H9 (cell line): ENCODE measurements around the gene TSPAN18. TPM values are rescaled to one million over a fixed set of nuclear protein-coding genes. Genes with fewer than 3 reads are reported as not detected.

Experiments used
- DNase-seq: peaks from one replicate; pipeline ENCODE4 v3.0.0-alpha.2; 2017
- H2AFZ ChIP-seq: one replicate; pipeline ENCODE4 v1.6.1; 2013; ENCODE audit warnings: mild to moderate bottlenecking, low read length, control low read depth, moderate library complexity
- H2AK5ac ChIP-seq: 2 replicates; pipeline ENCODE4 v1.6.1; 2013; ENCODE audit warnings: low read length, control low read depth, mixed read lengths; ENCODE audit not compliant: insufficient read length
- H2BK120ac ChIP-seq: one replicate; pipeline ENCODE4 v1.6.1; 2013; ENCODE audit warnings: low read depth, mild to moderate bottlenecking, low read length, control low read depth, inconsistent platforms; ENCODE audit not compliant: poor library complexity, severe bottlenecking
- H2BK12ac ChIP-seq: 2 replicates; pipeline ENCODE4 v1.6.1; 2013; ENCODE audit warnings: low read length, control low read depth, mixed read lengths, low read depth; ENCODE audit not compliant: insufficient read length
- H2BK15ac ChIP-seq: 2 replicates; pipeline ENCODE4 v1.6.1; 2013; ENCODE audit warnings: low read depth, low read length, control low read depth
- H2BK20ac ChIP-seq: one replicate; pipeline ENCODE4 v1.6.1; 2013; ENCODE audit warnings: low read depth, mild to moderate bottlenecking, low read length, control low read depth, inconsistent platforms; ENCODE audit not compliant: poor library complexity, severe bottlenecking
- H2BK5ac ChIP-seq: 2 replicates; pipeline ENCODE4 v1.6.1; 2013; ENCODE audit warnings: low read length, control low read depth, mixed read lengths; ENCODE audit not compliant: insufficient read length
- H3K14ac ChIP-seq: 2 replicates; pipeline ENCODE4 v1.6.1; 2013; ENCODE audit warnings: low read length, control low read depth; ENCODE audit not compliant: insufficient read depth
- H3K18ac ChIP-seq: 2 replicates; pipeline ENCODE4 v1.6.1; 2013; ENCODE audit warnings: low read depth, mild to moderate bottlenecking, mixed read lengths, low read length, control low read depth; ENCODE audit not compliant: insufficient read length
- H3K23ac ChIP-seq: 2 replicates; pipeline ENCODE4 v1.6.1; 2013; ENCODE audit warnings: low read length, control low read depth, mixed read lengths, low read depth; ENCODE audit not compliant: insufficient read length
- H3K23me2 ChIP-seq: 2 replicates; pipeline ENCODE4 v1.6.1; 2013; ENCODE audit warnings: low read depth, mild to moderate bottlenecking, mixed read lengths, low read length, control low read depth; ENCODE audit not compliant: insufficient read length, poor library complexity, severe bottlenecking
- H3K27ac ChIP-seq: 2 replicates; pipeline ENCODE4 v1.5.1; 2013; ENCODE audit warnings: low read length, control low read depth, mixed read lengths, low read depth; ENCODE audit not compliant: insufficient read length
- H3K27me3 ChIP-seq: 2 replicates; pipeline ENCODE4 v1.6.1; 2013; ENCODE audit warnings: low read length, control low read depth, inconsistent platforms; ENCODE audit not compliant: insufficient read depth
- H3K4ac ChIP-seq: 2 replicates; pipeline ENCODE4 v1.6.1; 2013; ENCODE audit warnings: low read depth, mild to moderate bottlenecking, control low read depth, inconsistent platforms, low read length, moderate library complexity
- H3K4me1 ChIP-seq: 2 replicates; pipeline ENCODE4 v1.6.1; 2013; ENCODE audit warnings: low read length, control low read depth, inconsistent platforms; ENCODE audit not compliant: insufficient read depth
- H3K4me2 ChIP-seq: 2 replicates; pipeline ENCODE4 v1.6.1; 2013; ENCODE audit warnings: low read length, control low read depth, mixed read lengths; ENCODE audit not compliant: insufficient read length, insufficient read depth
- H3K56ac ChIP-seq: 2 replicates; pipeline ENCODE4 v1.6.1; 2013; ENCODE audit warnings: low read depth, mild to moderate bottlenecking, mixed read lengths, low read length, control low read depth; ENCODE audit not compliant: insufficient read length
- H3K79me1 ChIP-seq: 2 replicates; pipeline ENCODE4 v1.6.1; 2013; ENCODE audit warnings: low read depth, mild to moderate bottlenecking, moderate library complexity, low read length, control low read depth, inconsistent platforms; ENCODE audit not compliant: insufficient read depth, poor library complexity, severe bottlenecking
- H3K79me2 ChIP-seq: 2 replicates; pipeline ENCODE4 v1.6.1; 2013; ENCODE audit warnings: low read length, control low read depth, inconsistent platforms; ENCODE audit not compliant: insufficient read depth
- H3K9ac ChIP-seq: 2 replicates; pipeline ENCODE4 v1.6.1; 2013; ENCODE audit warnings: low read length, control low read depth, mixed read lengths; ENCODE audit not compliant: insufficient read length; ENCODE audit errors: extremely low read depth
- H3K9me3 ChIP-seq: one replicate; pipeline ENCODE4 v1.6.1; 2013; ENCODE audit warnings: low read depth, low read length, inconsistent platforms; ENCODE audit not compliant: control insufficient read depth
- H3T11ph ChIP-seq: one replicate; pipeline ENCODE4 v1.6.1; 2013; ENCODE audit warnings: mild to moderate bottlenecking, low read length, control low read depth, inconsistent platforms
- H4K20me1 ChIP-seq: one replicate; pipeline ENCODE4 v1.6.1; 2013; ENCODE audit not compliant: control insufficient read depth, insufficient read length, insufficient read depth
- H4K5ac ChIP-seq: 2 replicates; pipeline ENCODE4 v1.6.1; 2013; ENCODE audit warnings: low read depth, mild to moderate bottlenecking, mixed read lengths, low read length, control low read depth; ENCODE audit not compliant: insufficient read length
- H4K8ac ChIP-seq: replicated peaks from 2 replicates; pipeline ENCODE4 v1.6.1; 2013; ENCODE audit warnings: low read length, control low read depth, mixed read lengths, low read depth; ENCODE audit not compliant: insufficient read length
- H4K91ac ChIP-seq: 2 replicates; pipeline ENCODE4 v1.6.1; 2013; ENCODE audit warnings: low read depth, mild to moderate bottlenecking, moderate library complexity, mixed read lengths, low read length, control low read depth; ENCODE audit not compliant: insufficient read length
- H3K27ac Mint-ChIP-seq, 3 experiments: 2 replicates in 2 of 3; 3 replicates in 1 of 3; pipeline ENCODE4 v1.8.0; 2020 to 2021; ENCODE audit warnings: mixed read lengths in 3 of 3, mild to moderate bottlenecking in 1 of 3, moderate library complexity in 1 of 3
- H3K27me3 Mint-ChIP-seq: 2 replicates; pipeline ENCODE4 v1.8.0; 2021; ENCODE audit warnings: low read depth, mild to moderate bottlenecking, moderate library complexity, mixed read lengths
- H3K36me3 Mint-ChIP-seq, 3 experiments: 2 replicates in 2 of 3; 3 replicates in 1 of 3; pipeline ENCODE4 v1.8.0; 2020 to 2021; ENCODE audit warnings: low read depth in 3 of 3, mixed read lengths in 3 of 3; ENCODE audit not compliant: insufficient read depth in 1 of 3
- H3K4me1 Mint-ChIP-seq, 2 experiments: 2 replicates each; pipeline ENCODE4 v1.8.0; 2020; ENCODE audit warnings: mixed read lengths in 2 of 2
- H3K4me3 Mint-ChIP-seq, 2 experiments: 2 replicates in 1 of 2; 3 replicates in 1 of 2; pipeline ENCODE4 v1.8.0; 2020 to 2021; ENCODE audit warnings: mild to moderate bottlenecking in 2 of 2, mixed read lengths in 2 of 2, moderate library complexity in 1 of 2
- H3K9me3 Mint-ChIP-seq, 2 experiments: 2 replicates in 1 of 2; 3 replicates in 1 of 2; pipeline ENCODE4 v1.8.0; 2020; ENCODE audit warnings: mild to moderate bottlenecking in 2 of 2, mixed read lengths in 2 of 2, moderate library complexity in 1 of 2
- CTCF ChIP-seq: fragments of 200-600 bp; sonication (generic); conservative IDR thresholded peaks from 3 replicates; pipeline ENCODE4 v1.8.0; 2021; ENCODE audit warnings: antibody characterized with exemption, mild to moderate bottlenecking
- WGBS: extraction: QIAGEN DNeasy Blood & Tissue Kit; methylation state at CpG from one replicate; pipeline ENCODE4 v1.1.7; 2013; ENCODE audit warnings: missing lambda C conversion rate, low lambda C conversion rate, mixed read lengths; ENCODE audit not compliant: insufficient read length; ENCODE audit errors: extremely low coverage; 5-methylcytosine and 5-hydroxymethylcytosine counted together
- total RNA-seq: library from RNA; stranded (reverse); gene quantifications from 2 replicates; pipeline ENCODE4 v1.2.1, GENCODE V29; 2021

Gene TSPAN18
- total RNA-seq, 1 experiment from 2014 or later: 25.3 TPM

- H3K36me3 Mint-ChIP-seq: peaks cover 6 to 27% (median 13%) of the 10 kb centered on the region in 3 experiments
- H4K20me1 ChIP-seq: no peaks in the 10 kb centered on the region
- no peak overlapping the region for H2BK120ac ChIP-seq
- peaks cover 70 to 73% of the 10 kb centered on the region in 2 experiments for H3K4me1 Mint-ChIP-seq
- H3K4me2 ChIP-seq: no peak overlapping the region
- no peak overlapping the region for H3K56ac ChIP-seq
- no peak overlapping the region; the same call in 1 of the 2 replicates for H3K4ac ChIP-seq
- no peak overlapping the region for H4K5ac ChIP-seq
- no peak overlapping the region for H3K4me3 Mint-ChIP-seq
- H2AFZ ChIP-seq: no peak overlapping the region
- no peak overlapping the region for H3T11ph ChIP-seq
- H3K18ac ChIP-seq: no peak overlapping the region
- no peak overlapping the region for H3K27ac Mint-ChIP-seq
- no peaks in the 10 kb centered on the region for H3K9me3 ChIP-seq
- no peak overlapping the region for H2AK5ac ChIP-seq
- WGBS: no CpG with 5 or more reads among the region's 3 CpGs
- H3K23me2 ChIP-seq: no peaks in the 10 kb centered on the region
- no peak overlapping the region for H2BK5ac ChIP-seq
- no peak overlapping the region for H4K8ac ChIP-seq
- H3K9me3 Mint-ChIP-seq: peaks cover 20 to 23% of the 10 kb centered on the region in 2 experiments
- no peak overlapping the region for H4K91ac ChIP-seq
- peaks cover 4% of the 10 kb centered on the region; the same call in 1 of the 2 replicates for H3K4me1 ChIP-seq
- no peak overlapping the region for H2BK12ac ChIP-seq
- no peaks in the 10 kb centered on the region for H3K79me2 ChIP-seq
- no peak for TF ChIP-seq CTCF
- H3K9ac ChIP-seq: no peak overlapping the region
- H3K14ac ChIP-seq: no peak overlapping the region
- no peaks in the 10 kb centered on the region for H3K79me1 ChIP-seq
- H2BK20ac ChIP-seq: no peak overlapping the region
- peaks cover 3% of the 10 kb centered on the region; the same call in 1 of the 2 replicates for H3K27me3 Mint-ChIP-seq
- no peak overlapping the region for H3K23ac ChIP-seq
- DNase-seq: no peak
- no peak overlapping the region for H3K27ac ChIP-seq
- H2BK15ac ChIP-seq: no peak overlapping the region
- H3K27me3 ChIP-seq: no peaks in the 10 kb centered on the region
Measured at GRCh38 chr11:44840085-44840478, 113.3 kb downstream of the TSPAN18 start.
